ENCODE data around the gene DHDH.
"Not testable (repeated sequence)": the region's sequence is repeated elsewhere in the genome, so short reads cannot be mapped to it uniquely, and the experiment has no call there.

The DHDH gene

GRCh38 chr19:48927692-48928091 lies 5.8 kb upstream of the DHDH start:
- not testable (repeated sequence) for H3K36me3 Mint-ChIP-seq, H3K4me1 Mint-ChIP-seq, H3K27me3 Mint-ChIP-seq, H3K4me3 Mint-ChIP-seq, H3K9me3 Mint-ChIP-seq, H3K27ac Mint-ChIP-seq

DNA sequence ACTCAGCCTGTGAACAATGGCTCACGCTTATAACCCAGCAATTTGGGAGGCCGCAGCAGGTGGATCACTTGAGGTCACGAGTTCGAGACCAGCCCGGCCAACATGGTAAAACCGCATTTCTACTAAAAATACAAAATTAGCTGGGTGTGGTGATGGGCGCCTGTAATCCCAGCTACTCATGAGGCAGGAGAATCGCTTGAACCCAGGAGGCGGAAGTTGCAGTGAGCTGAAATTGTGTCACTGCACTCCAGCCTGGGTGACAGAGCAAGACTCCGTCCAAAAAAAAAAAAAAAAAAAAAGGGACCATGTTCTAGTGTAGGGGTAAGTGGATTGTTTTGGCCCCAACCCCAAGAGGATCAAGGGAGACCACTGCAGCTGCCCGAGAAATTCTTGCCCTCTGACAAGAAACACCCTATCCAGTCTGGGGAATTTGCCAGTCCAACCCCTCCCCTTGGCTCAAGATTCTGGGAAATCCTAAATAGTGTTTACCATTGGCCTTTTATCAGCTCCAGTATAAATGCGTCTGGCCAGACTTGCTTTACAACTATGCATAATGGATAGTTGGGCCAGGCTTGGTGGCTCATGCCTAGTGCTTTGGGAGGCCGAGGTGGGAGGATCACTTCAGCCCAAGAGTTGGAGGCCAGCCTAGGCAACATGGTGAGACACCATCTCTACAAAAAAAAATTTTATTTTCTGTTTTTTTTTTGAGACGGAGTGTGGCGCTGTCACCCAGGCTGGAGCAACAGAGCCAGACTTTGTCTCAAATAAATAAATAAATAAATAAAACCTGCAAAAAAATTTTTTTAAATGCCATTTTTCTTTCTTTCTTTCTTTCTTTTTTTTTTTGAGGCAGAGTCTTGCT lies 5.1 kb upstream of the DHDH start:
- Mint-ChIP-seq H3K36me3 (no peaks in the 10 kb centered on the region), H3K27me3 (no peaks in the 10 kb centered on the region), H3K27ac (no peak overlapping the region), H3K4me1 (peaks cover 14% of the 10 kb centered on the region), H3K9me3 (no peaks in the 10 kb centered on the region), H3K4me3 (no peak overlapping the region)

DNA sequence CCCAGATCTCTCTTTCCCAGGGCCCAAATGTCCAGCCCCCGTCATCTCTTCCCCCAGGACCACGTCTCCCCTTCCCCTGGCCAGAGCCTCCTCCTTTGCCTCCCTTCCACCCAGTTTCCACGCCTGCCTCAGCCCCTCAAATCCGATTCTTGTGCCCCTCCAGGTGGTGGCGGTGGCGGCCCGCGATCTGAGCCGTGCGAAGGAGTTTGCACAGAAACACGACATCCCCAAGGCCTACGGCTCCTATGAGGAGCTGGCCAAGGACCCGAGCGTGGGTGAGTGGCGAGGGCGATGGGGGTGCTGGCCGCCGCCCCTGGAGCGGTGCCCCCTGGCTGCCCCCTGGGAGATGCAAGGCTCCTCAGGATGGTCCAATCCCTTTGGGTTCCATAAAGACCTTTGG lies 1.3 kb downstream of the DHDH start:
- Mint-ChIP-seq H3K9me3 (no peaks in the 10 kb centered on the region), H3K4me1 (peaks cover 15% of the 10 kb centered on the region), H3K4me3 (no peak overlapping the region), H3K27ac (peak overlapping the region; percentile 77), H3K27me3 (no peaks in the 10 kb centered on the region), H3K36me3 (peaks cover 10% of the 10 kb centered on the region)

GRCh38 chr19:48935864-48936263 lies 2.4 kb downstream of the DHDH start:
- no peak overlapping the region for H3K4me3 Mint-ChIP-seq

GRCh38 chr19:48938256-48938655 lies 4.8 kb downstream of the DHDH start:
- peaks cover 12% of the 10 kb centered on the region for H3K4me1 Mint-ChIP-seq
- no peaks in the 10 kb centered on the region for H3K27me3 Mint-ChIP-seq
- no peak overlapping the region for H3K4me3 Mint-ChIP-seq
- no peaks in the 10 kb centered on the region for H3K9me3 Mint-ChIP-seq
- H3K36me3 Mint-ChIP-seq, result peaks cover 13% of the 10 kb centered on the region
- H3K27ac Mint-ChIP-seq, result no peak overlapping the region

More at GRCh38 chr19:48935864-48936263, 2.4 kb downstream of the DHDH start:
- Mint-ChIP-seq H3K36me3 (peaks cover 13% of the 10 kb centered on the region), H3K4me1 (peaks cover 15% of the 10 kb centered on the region), H3K9me3 (no peaks in the 10 kb centered on the region), H3K27ac (no peak overlapping the region), H3K27me3 (no peaks in the 10 kb centered on the region)

DNA sequence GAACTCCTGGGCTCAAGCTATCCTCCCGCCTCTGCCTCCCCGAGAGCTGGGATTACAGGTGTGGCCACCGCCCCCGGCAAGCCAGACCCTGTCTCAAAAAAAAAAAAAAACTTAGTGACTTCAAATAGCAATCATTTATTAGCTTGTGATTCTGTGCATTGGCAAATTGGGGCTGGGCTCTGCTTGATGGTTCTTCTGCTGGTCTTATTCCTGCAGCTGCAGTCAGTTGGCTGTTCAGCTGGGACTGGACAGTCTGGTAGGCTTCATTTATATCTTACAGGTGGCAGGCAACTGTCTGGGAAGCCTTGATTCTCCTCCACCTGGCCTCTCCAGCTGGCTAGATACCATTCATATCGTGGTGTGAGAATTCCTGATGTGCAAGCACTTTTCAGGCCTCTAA lies 7.4 kb downstream of the DHDH start:
- Mint-ChIP-seq H3K27me3 (no peaks in the 10 kb centered on the region), H3K36me3 (peaks cover 13% of the 10 kb centered on the region), H3K27ac (no peak overlapping the region), H3K9me3 (no peaks in the 10 kb centered on the region), H3K4me1 (no peaks in the 10 kb centered on the region), H3K4me3 (no peak overlapping the region)

DNA sequence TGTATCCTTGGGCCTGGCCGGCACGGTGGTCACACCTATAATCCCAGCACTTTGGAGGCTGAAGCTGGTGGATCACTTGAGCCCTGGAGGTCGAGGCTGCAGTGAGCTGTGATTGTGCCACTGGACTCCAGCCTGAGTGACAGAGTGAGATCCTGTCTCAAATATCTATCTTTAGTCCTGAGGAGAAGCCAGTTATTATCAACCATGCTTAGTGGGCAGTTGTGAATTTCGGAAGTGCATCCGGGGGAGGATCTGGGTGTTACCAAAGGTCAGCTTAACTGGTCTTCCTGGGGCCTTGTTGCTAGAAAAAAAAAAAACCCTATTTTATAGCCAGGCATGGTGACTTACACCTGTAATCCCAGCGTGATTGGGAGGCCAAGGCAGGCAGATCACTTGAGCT lies 9.6 kb downstream of the DHDH start:
- no peak overlapping the region for H3K4me3 Mint-ChIP-seq
- no peaks in the 10 kb centered on the region for H3K4me1 Mint-ChIP-seq
- H3K27ac Mint-ChIP-seq, result no peak overlapping the region
- no peaks in the 10 kb centered on the region for H3K27me3 Mint-ChIP-seq
- no peaks in the 10 kb centered on the region for H3K9me3 Mint-ChIP-seq
- H3K36me3 Mint-ChIP-seq, result peaks cover 12% of the 10 kb centered on the region

- Mint-ChIP-seq H3K4me3 (no peak overlapping the region), H3K4me1 (no peaks in the 10 kb centered on the region), H3K27me3 (no peaks in the 10 kb centered on the region), H3K9me3 (no peaks in the 10 kb centered on the region), H3K27ac (no peak overlapping the region), H3K36me3 (peaks cover 2% of the 10 kb centered on the region)
Measured at GRCh38 chr19:48945415-48945814, 11.9 kb downstream of the DHDH start.

DNA sequence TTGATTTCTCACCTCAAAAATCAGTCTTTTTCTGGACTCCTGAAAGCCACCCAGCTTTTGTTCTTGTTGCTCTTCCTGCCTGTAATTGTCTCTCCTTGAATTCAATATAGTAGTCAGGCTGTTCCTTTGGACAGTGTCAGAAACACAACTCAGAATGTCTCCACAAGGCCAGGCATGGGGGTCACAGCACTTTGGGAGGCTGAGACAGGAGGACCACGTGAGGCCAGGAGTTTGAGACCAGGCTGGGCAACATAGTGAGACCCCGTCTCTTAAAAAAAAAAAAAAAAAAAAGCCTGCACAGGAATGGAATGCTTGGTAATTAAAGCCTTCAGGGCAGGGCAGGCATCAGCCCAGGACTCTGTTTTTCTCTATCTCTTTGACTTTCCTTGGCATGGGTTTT lies 12.3 kb downstream of the DHDH start:
- H3K36me3 Mint-ChIP-seq, result no peaks in the 10 kb centered on the region
- no peak overlapping the region for H3K4me3 Mint-ChIP-seq
- H3K27ac Mint-ChIP-seq, result no peak overlapping the region
- H3K9me3 Mint-ChIP-seq, result no peaks in the 10 kb centered on the region
- H3K4me1 Mint-ChIP-seq, result no peaks in the 10 kb centered on the region
- no peaks in the 10 kb centered on the region for H3K27me3 Mint-ChIP-seq

- Mint-ChIP-seq H3K36me3 (no peaks in the 10 kb centered on the region), H3K27me3 (no peaks in the 10 kb centered on the region), H3K9me3 (no peaks in the 10 kb centered on the region), H3K4me1 (no peaks in the 10 kb centered on the region), H3K4me3 (no peak overlapping the region), H3K27ac (no peak overlapping the region)
Measured at GRCh38 chr19:48946463-48947257, 13.2 kb downstream of the DHDH start.

- Mint-ChIP-seq H3K27me3 (no peaks in the 10 kb centered on the region), H3K9me3 (no peaks in the 10 kb centered on the region), H3K4me3 (no peak overlapping the region), H3K36me3 (no peaks in the 10 kb centered on the region), H3K4me1 (no peaks in the 10 kb centered on the region), H3K27ac (no peak overlapping the region)
Measured at GRCh38 chr19:48947258-48947542, 13.7 kb downstream of the DHDH start.

GRCh38 chr19:48950159-48950558 lies 16.7 kb downstream of the DHDH start:
- no peak overlapping the region for H3K4me3 Mint-ChIP-seq
- no peaks in the 10 kb centered on the region for H3K9me3 Mint-ChIP-seq
- H3K27me3 Mint-ChIP-seq, result no peaks in the 10 kb centered on the region
- H3K27ac Mint-ChIP-seq, result no peak overlapping the region
- H3K36me3 Mint-ChIP-seq, result peaks cover 1% of the 10 kb centered on the region
- peaks cover 5% of the 10 kb centered on the region for H3K4me1 Mint-ChIP-seq

- no peaks in the 10 kb centered on the region for H3K27me3 Mint-ChIP-seq
- no peak overlapping the region for H3K27ac Mint-ChIP-seq
- peaks cover 1% of the 10 kb centered on the region for H3K36me3 Mint-ChIP-seq
- no peaks in the 10 kb centered on the region for H3K9me3 Mint-ChIP-seq
- H3K4me3 Mint-ChIP-seq, result no peak overlapping the region
- peaks cover 12% of the 10 kb centered on the region for H3K4me1 Mint-ChIP-seq
Measured at GRCh38 chr19:48950830-48951519, 17.5 kb downstream of the DHDH start.

DNA sequence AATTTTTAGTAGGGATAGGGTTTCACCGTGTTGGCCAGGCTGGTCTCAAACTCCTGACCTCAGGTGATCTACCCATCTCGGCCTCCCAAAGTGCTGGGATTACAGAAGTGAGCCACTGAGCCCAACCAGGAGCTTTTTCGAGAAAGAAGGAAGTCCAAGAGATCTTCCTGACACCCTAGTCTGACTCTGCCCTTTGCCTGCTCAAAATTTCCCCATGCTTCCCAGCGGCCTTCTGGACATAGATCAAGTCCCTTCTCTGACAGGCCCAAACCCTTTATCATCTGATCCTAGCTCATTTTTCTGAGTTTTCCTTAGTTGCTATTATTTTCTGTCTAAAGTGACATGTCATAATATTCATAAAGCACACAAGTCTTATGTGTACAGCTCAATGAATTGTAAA lies 19.6 kb downstream of the DHDH start:
- Mint-ChIP-seq H3K4me1 (peaks cover 27% of the 10 kb centered on the region), H3K4me3 (no peak overlapping the region)

GRCh38 chr19:48953990-48954594 lies 20.6 kb downstream of the DHDH start:
- H3K4me3 Mint-ChIP-seq, result peak overlapping the region; percentile 95
- peak overlapping the region; percentile 97 for H3K27ac Mint-ChIP-seq
- peaks cover 32% of the 10 kb centered on the region for H3K4me1 Mint-ChIP-seq
- H3K27me3 Mint-ChIP-seq, result no peaks in the 10 kb centered on the region
- H3K9me3 Mint-ChIP-seq, result no peaks in the 10 kb centered on the region
- H3K36me3 Mint-ChIP-seq, result peaks cover 5% of the 10 kb centered on the region

More for the DNA sequence above, 19.6 kb downstream of the DHDH start:
- Mint-ChIP-seq H3K9me3 (no peaks in the 10 kb centered on the region), H3K36me3 (peaks cover 5% of the 10 kb centered on the region), H3K27ac (no peak overlapping the region), H3K27me3 (no peaks in the 10 kb centered on the region)
